ENCODE results near the gene HGFAC.
A peak's percentile ranks its signal among the peaks of the same experiment; 100 is the strongest.

Gene HGFAC

GRCh38 chr4:3476936-3477749, 35.4 kb downstream of the HGFAC start:
- Mint-ChIP-seq H3K36me3 (ENCODE audit: insufficient read depth) (no peaks in the 10 kb centered on the region), H3K4me1 (ENCODE audit: low read depth in 2 of 2) (peaks cover 0 to 10% of the 10 kb centered on the region in 2 donors), H3K27ac (no peak overlapping the region), H3K4me3 (no peak overlapping the region), H3K27me3 (peaks cover 19 to 38% of the 10 kb centered on the region in 2 donors), H3K9me3 (no peaks in the 10 kb centered on the region)
- ATAC-seq (replicated peaks): no peak
- DNase-seq: no peak

DNA sequence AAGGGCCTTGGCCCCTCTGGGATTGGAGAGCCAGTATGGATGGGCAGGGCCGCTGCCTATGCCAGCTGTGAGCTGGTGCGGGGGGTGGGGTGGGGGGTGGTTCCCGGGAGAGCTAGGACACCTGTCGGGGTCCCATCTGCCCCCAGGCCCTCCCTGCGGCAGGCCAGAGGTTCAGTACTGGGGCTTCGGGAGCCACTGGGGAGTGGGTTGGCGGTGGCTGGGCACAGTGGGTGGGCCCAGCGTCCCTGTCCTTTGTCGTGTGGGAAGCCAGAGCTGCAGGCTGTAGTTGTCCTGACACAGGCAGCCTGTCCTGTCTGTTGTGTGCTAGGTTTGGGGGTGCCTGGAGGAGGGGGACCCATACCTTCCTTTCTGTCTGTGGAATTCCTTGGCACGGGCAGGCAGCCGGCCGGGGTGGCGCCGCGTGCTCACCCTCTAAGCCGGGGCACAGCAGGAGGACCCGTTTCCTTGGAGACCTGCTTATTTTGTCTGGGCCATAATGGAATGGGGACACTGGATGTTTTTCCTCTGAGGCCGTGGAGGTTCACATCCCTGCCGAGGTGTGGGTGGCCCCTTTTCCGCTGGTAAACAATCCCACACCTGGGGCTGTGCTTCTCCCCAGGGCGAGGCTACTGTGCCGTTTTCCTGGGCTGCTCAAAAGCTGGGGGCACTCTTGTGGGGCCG, 36.1 kb downstream of the HGFAC start:
- Mint-ChIP-seq H3K27ac (no peak overlapping the region), H3K36me3 (ENCODE audit: insufficient read depth) (no peaks in the 10 kb centered on the region), H3K4me1 (ENCODE audit: low read depth in 2 of 2) (peaks cover 0 to 10% of the 10 kb centered on the region in 2 donors), H3K27me3 (peaks cover 19 to 45% of the 10 kb centered on the region in 2 donors), H3K9me3 (no peaks in the 10 kb centered on the region), H3K4me3 (no peak overlapping the region)
- ATAC-seq (replicated peaks) (no peak), DNase-seq (no peak)

DNA sequence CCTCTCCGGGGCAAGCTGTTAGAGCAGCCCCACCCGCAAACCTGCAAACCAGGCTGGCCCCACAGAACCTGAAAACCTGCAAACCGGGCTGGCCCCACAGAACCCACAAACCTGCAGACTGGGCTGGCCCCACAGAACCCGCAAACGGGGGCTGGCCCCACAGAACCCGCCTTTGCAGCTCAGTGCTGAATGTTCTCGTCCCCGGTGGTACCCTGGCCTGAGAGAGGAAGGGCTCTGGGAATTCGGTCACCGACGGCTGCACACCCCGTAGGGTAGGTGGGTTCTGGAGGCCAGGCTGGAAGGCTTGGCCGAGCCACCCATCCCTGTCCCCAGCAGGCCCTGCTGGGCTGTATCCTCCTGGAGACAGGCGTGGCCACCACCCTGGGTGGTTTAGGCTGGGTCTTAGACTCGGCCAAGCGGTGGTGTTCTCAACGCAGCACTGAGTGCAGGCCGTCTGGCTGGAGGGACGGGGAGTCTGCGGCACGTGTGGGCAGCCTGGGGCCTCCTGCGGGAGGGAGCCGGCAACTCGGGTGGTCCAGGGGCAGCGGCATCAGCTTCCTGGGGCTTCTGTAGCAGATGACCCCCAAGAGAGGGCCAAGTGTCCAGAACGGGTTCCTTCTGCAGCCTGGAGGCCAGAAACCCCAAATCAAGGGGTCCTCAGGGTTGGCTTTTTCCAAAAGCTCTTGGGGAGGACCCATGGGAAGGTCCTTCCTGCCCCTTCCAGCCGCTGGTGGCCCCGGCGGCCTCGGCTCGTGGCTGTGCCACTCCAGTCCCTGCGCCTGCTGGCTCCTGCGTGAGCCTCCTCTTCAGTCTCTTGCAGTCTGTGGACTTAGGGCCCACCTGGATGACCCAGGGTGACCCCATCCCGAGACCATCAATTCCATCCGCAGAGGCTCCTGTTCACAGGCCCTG, 36.9 kb downstream of the HGFAC start:
- no peak overlapping the region for H3K27ac Mint-ChIP-seq
- no peak for DNase-seq
- ATAC-seq (replicated peaks): no peak
- peaks cover 0 to 10% of the 10 kb centered on the region in 2 donors for H3K4me1 Mint-ChIP-seq (ENCODE audit: low read depth in 2 of 2)
- peaks cover 19 to 45% of the 10 kb centered on the region in 2 donors for H3K27me3 Mint-ChIP-seq
- H3K4me3 Mint-ChIP-seq: no peak overlapping the region
- no peaks in the 10 kb centered on the region for H3K36me3 Mint-ChIP-seq (ENCODE audit: insufficient read depth)
- no peaks in the 10 kb centered on the region for H3K9me3 Mint-ChIP-seq

DNA sequence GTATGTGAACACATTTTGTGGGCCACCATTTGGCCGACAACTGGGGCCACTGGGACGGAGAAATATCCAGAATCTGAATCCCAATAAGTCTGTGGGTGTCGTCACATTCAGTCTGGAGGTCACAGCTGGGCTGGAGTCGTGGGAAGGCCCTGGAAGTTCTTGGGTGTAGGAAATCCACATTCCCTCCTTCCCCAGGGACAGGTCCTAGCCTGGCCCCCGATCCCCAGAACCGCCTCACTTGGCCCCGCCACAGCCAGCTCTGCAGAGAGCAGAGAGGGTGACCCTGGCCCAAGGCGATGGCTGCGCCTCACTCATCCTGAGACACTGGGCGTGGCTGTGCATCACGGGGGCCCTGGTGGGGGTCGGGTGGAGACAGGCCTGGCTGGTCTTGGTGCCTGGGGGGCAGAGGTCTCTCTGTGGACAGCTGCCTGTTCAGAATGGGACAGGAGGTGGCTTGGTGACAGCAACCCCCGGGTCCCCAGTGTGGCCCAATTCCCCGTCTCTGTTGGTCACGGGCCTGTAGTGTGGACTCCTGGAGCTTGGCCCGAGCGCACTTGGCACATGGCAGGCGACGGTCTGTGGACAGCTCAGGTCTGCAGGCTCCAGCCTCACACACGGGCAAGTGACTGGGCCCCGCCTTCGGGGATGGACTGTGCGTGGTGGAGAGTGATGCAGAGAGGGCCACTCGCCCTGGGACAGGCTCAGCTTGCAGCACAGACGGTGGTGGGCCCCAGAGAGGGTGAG, 37.8 kb downstream of the HGFAC start:
- Mint-ChIP-seq H3K9me3 (no peaks in the 10 kb centered on the region), H3K36me3 (ENCODE audit: insufficient read depth) (no peaks in the 10 kb centered on the region), H3K4me1 (ENCODE audit: low read depth in 2 of 2) (peaks cover 0 to 13% of the 10 kb centered on the region in 2 donors), H3K4me3 (no peak overlapping the region), H3K27ac (no peak overlapping the region), H3K27me3 (peaks cover 19 to 45% of the 10 kb centered on the region in 2 donors)
- ATAC-seq (replicated peaks) (no peak), DNase-seq (no peak)

DNA sequence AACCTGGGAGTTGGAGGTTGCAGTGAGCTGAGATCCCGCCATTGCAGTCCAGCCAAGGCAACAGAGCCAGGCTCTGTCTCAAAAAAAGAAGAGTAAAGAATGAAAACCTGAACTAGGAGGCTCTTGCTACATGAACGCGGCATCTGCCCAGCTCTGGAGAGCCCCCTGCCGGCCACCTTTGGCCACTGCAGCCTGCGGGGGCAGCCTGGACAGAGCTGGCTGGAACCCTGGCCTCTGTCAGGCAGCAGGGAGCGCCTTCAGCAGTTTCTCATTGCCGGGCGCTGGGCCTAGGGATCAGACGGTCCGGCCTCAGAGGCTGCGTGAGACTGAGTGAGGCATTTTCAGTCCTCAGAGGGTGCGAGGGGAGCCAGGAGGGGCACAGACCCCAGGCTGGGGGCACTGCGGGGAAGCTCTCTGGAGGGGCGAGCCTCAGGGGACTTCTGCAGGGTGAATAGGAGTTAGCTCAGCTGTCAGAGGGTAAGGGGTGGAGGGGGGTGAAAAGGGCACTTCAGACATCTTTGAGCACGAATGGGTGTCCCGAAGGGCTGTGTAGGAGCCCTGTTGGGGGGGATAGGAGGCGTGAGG, 38.9 kb downstream of the HGFAC start:
- ATAC-seq (replicated peaks): peak; percentile 74
- peaks cover 4 to 15% of the 10 kb centered on the region in 2 donors for H3K4me1 Mint-ChIP-seq (ENCODE audit: low read depth in 2 of 2)
- H3K4me3 Mint-ChIP-seq: no peak overlapping the region
- no peaks in the 10 kb centered on the region for H3K9me3 Mint-ChIP-seq
- peaks cover 19 to 45% of the 10 kb centered on the region in 2 donors for H3K27me3 Mint-ChIP-seq
- H3K27ac Mint-ChIP-seq: peak overlapping the region in 1 of 2 donors; percentile 23
- DNase-seq: peak; percentile 69 to 79 (median 78)
- no peaks in the 10 kb centered on the region for H3K36me3 Mint-ChIP-seq (ENCODE audit: insufficient read depth)

GRCh38 chr4:3481113-3481531, 39.4 kb downstream of the HGFAC start:
- DNase-seq (no peak), ATAC-seq (replicated peaks) (no peak)
- no peak overlapping the region for H3K4me3 Mint-ChIP-seq
- no peak overlapping the region for H3K27ac Mint-ChIP-seq
- H3K36me3 Mint-ChIP-seq (ENCODE audit: insufficient read depth): no peaks in the 10 kb centered on the region
- no peaks in the 10 kb centered on the region for H3K9me3 Mint-ChIP-seq
- peaks cover 4 to 16% of the 10 kb centered on the region in 2 donors for H3K4me1 Mint-ChIP-seq (ENCODE audit: low read depth in 2 of 2)
- peaks cover 19 to 45% of the 10 kb centered on the region in 2 donors for H3K27me3 Mint-ChIP-seq

DNA sequence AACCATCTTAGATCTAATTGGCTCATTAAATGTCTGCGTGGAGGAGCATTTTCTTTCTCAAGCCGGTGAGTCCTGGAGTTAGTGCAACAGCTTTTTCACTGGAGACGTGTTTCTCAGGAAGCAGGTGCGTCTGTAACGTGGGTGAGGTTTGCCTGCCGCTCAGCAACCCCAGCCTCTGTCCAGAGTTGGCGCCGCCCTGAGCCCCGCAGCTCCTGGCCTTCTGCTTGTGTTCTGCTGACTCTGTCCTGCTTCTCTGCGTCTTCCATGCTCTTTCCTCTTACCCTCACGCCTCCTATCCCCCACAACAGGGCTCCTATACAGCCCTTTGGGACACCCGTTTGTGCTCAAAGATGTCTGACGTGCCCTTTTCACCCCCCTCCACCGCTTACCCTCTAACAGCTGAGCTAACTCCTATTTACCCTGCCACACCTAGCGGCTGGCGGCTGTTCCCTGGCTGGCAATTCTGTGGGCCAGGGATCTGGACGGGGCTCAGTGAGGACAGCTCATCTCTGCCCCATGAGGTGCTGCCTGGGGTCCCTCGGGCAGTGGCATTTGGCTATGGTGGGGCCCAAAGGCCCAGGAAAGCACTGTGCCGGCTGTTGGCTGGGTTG, 40.1 kb downstream of the HGFAC start:
- no peaks in the 10 kb centered on the region for H3K36me3 Mint-ChIP-seq (ENCODE audit: insufficient read depth)
- no peaks in the 10 kb centered on the region for H3K9me3 Mint-ChIP-seq
- H3K27me3 Mint-ChIP-seq: peaks cover 12 to 38% of the 10 kb centered on the region in 2 donors
- no peak overlapping the region for H3K27ac Mint-ChIP-seq
- peaks cover 7 to 20% of the 10 kb centered on the region in 2 donors for H3K4me1 Mint-ChIP-seq (ENCODE audit: low read depth in 2 of 2)
- H3K4me3 Mint-ChIP-seq: no peak overlapping the region
- ATAC-seq (replicated peaks): no peak
- DNase-seq: no peak

DNA sequence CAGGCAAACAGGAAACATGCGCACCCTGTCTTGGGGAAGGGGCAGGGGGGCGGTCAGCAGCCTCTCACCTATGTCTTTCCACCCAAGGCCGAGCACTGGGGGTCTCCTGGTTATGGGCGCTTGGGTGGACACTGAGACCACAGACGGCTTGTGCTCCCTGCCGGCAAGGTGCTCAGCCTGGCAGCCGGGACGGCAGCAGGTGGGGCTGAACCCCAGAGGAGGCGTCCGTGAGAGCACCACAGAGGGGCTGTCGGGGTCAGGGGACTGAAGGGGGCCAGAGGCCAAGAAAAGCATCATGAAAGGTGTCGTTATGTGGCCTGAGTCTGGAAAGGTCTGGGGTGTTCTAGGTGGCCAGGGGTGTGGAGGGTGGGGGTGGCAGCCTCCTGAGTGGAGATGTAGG, 40.9 kb downstream of the HGFAC start:
- H3K9me3 Mint-ChIP-seq: no peaks in the 10 kb centered on the region
- H3K4me3 Mint-ChIP-seq: no peak overlapping the region
- peaks cover 11 to 35% of the 10 kb centered on the region in 2 donors for H3K27me3 Mint-ChIP-seq
- H3K4me1 Mint-ChIP-seq (ENCODE audit: low read depth in 2 of 2): peaks cover 7 to 20% of the 10 kb centered on the region in 2 donors
- no peak overlapping the region for H3K27ac Mint-ChIP-seq
- ATAC-seq (replicated peaks): no peak
- no peak for DNase-seq
- H3K36me3 Mint-ChIP-seq (ENCODE audit: insufficient read depth): no peaks in the 10 kb centered on the region

GRCh38 chr4:3483471-3483921, 41.7 kb downstream of the HGFAC start:
- no peaks in the 10 kb centered on the region for H3K36me3 Mint-ChIP-seq (ENCODE audit: insufficient read depth)
- no peaks in the 10 kb centered on the region for H3K9me3 Mint-ChIP-seq
- peaks cover 14 to 38% of the 10 kb centered on the region in 2 donors for H3K27me3 Mint-ChIP-seq
- H3K4me1 Mint-ChIP-seq (ENCODE audit: low read depth in 2 of 2): peaks cover 10 to 23% of the 10 kb centered on the region in 2 donors
- H3K27ac Mint-ChIP-seq: no peak overlapping the region
- no peak overlapping the region for H3K4me3 Mint-ChIP-seq
- ATAC-seq (replicated peaks): no peak
- DNase-seq: no peak

- no peak overlapping the region for H3K27ac Mint-ChIP-seq
- peaks cover 21 to 46% of the 10 kb centered on the region in 2 donors for H3K27me3 Mint-ChIP-seq
- peak overlapping the region in 1 of 2 donors; percentile 70 for H3K4me3 Mint-ChIP-seq
- ATAC-seq (replicated peaks) (no peak), DNase-seq (no peak)
- no peaks in the 10 kb centered on the region for H3K36me3 Mint-ChIP-seq (ENCODE audit: insufficient read depth)
- no peaks in the 10 kb centered on the region for H3K9me3 Mint-ChIP-seq
- H3K4me1 Mint-ChIP-seq (ENCODE audit: low read depth in 2 of 2): peaks cover 15 to 29% of the 10 kb centered on the region in 2 donors
These were observed 42.5 kb downstream of the HGFAC start for GRCh38 chr4:3484057-3484973.

- no peak overlapping the region for H3K27ac Mint-ChIP-seq
- H3K4me3 Mint-ChIP-seq: peak overlapping the region; percentile 69 to 70
- peak; percentile 25 for ATAC-seq (replicated peaks)
- DNase-seq: no peak
- H3K9me3 Mint-ChIP-seq: no peaks in the 10 kb centered on the region
- H3K36me3 Mint-ChIP-seq (ENCODE audit: insufficient read depth): no peaks in the 10 kb centered on the region
- peaks cover 25 to 46% of the 10 kb centered on the region in 2 donors for H3K27me3 Mint-ChIP-seq
- H3K4me1 Mint-ChIP-seq (ENCODE audit: low read depth in 2 of 2): peaks cover 15 to 26% of the 10 kb centered on the region in 2 donors
These were observed 43.4 kb downstream of the HGFAC start for GRCh38 chr4:3485011-3485791.

Measured in effector memory CD8-positive, alpha-beta T cell (primary cell).